Mesendoderm (in vitro differentiated cells): ENCODE results near the gene TBC1D8.

Experiments
- DNase-seq: peaks from one replicate; pipeline ENCODE4 v3.0.0; 2013
- H2AK5ac ChIP-seq: 2 replicates; pipeline ENCODE4 v1.6.1; 2013; ENCODE audit warnings: low read length, inconsistent platforms
- H2BK120ac ChIP-seq: 2 replicates; pipeline ENCODE4 v1.6.1; 2013; ENCODE audit warnings: low read depth, mild to moderate bottlenecking, low read length, moderate library complexity, mixed read lengths
- H2BK15ac ChIP-seq: replicated peaks from 2 replicates; pipeline ENCODE4 v1.6.1; 2013; ENCODE audit warnings: low read depth, mild to moderate bottlenecking, moderate library complexity
- H2BK5ac ChIP-seq: 2 replicates; pipeline ENCODE4 v1.6.1; 2013; ENCODE audit warnings: low read length, inconsistent platforms
- H3K18ac ChIP-seq: 2 replicates; pipeline ENCODE4 v1.6.1; 2013; ENCODE audit warnings: mild to moderate bottlenecking, low read length, mixed read lengths
- H3K23ac ChIP-seq: one replicate; pipeline ENCODE4 v1.6.1; 2013; ENCODE audit warnings: low read length
- H3K27ac ChIP-seq: 2 replicates; pipeline ENCODE4 v1.5.1; 2013; ENCODE audit warnings: low read depth, mild to moderate bottlenecking, inconsistent platforms, low read length, moderate library complexity
- H3K27me3 ChIP-seq: 2 replicates; pipeline ENCODE4 v1.6.1; 2013; ENCODE audit warnings: low read length, control low read depth, mild to moderate bottlenecking, inconsistent platforms; ENCODE audit not compliant: insufficient read depth, poor library complexity
- H3K36me3 ChIP-seq: 2 replicates; pipeline ENCODE4 v1.6.1; 2013; ENCODE audit warnings: low read length, inconsistent platforms; ENCODE audit not compliant: control insufficient read depth, insufficient read depth
- H3K4ac ChIP-seq: one replicate; pipeline ENCODE4 v1.6.1; 2013; ENCODE audit warnings: low read depth, mild to moderate bottlenecking, low read length, moderate library complexity
- H3K4me1 ChIP-seq: 2 replicates; pipeline ENCODE4 v1.6.1; 2013; ENCODE audit warnings: low read depth, low read length, inconsistent platforms; ENCODE audit not compliant: control insufficient read depth
- H3K4me2 ChIP-seq: 2 replicates; pipeline ENCODE4 v1.6.1; 2013; ENCODE audit warnings: low read length
- H3K4me3 ChIP-seq: 2 replicates; pipeline ENCODE4 v1.5.1; 2013; ENCODE audit warnings: mild to moderate bottlenecking, low read length
- H3K56ac ChIP-seq: one replicate; pipeline ENCODE4 v1.6.1; 2013; ENCODE audit warnings: low read length
- H3K79me1 ChIP-seq: 2 replicates; pipeline ENCODE4 v1.6.1; 2013; ENCODE audit warnings: low read length, inconsistent platforms
- H3K79me2 ChIP-seq: 2 replicates; pipeline ENCODE4 v1.6.1; 2013; ENCODE audit warnings: mild to moderate bottlenecking, low read length; ENCODE audit not compliant: control insufficient read depth, insufficient read depth
- H3K9ac ChIP-seq: 2 replicates; pipeline ENCODE4 v1.6.1; 2013; ENCODE audit warnings: low read length, inconsistent platforms
- H4K5ac ChIP-seq: one replicate; pipeline ENCODE4 v1.6.1; 2013; ENCODE audit warnings: low read length
- H4K8ac ChIP-seq: one replicate; pipeline ENCODE4 v1.6.1; 2013; ENCODE audit warnings: low read depth, mild to moderate bottlenecking, control low read depth, low read length, moderate library complexity
- WGBS: extraction: QIAGEN DNeasy Blood & Tissue Kit; methylation state at CpG from one replicate; pipeline ENCODE4 v1.1.7; 2013; ENCODE audit warnings: low lambda C conversion rate, missing lambda C conversion rate; ENCODE audit not compliant: insufficient coverage; ENCODE audit errors: extremely low coverage; 5-methylcytosine and 5-hydroxymethylcytosine counted together

TBC1D8 gene

DNA sequence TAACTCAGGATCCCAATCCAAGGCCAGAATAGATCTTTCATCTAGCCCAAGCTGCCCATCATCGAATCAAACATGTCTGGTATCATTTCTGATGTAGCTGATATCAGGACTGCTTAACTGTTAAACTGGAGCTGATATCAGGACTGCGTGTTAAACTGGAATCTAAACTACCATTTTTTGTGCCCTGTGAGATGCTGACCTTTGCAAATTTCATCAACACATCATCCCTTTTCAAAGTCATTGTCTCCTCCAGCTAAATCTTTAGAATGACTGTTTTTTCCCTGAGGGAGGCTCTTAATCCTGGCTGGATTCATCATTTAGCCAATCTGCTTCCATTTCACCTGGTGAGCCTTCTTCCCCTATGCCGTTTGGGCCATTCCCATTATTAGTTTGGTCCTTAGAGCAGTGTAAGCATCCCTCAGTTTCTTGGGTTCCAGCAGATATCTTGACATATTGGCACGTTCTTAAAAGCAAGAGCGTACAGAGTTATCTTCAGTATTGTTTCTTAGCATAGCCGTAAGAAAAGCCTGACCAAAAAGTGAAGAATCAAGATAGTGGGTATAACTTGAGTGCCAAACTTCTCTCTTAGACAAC, 136.8 kb downstream of the TBC1D8 start:
- Histone ChIP-seq H2BK15ac (no peak overlapping the region), H2BK5ac (no peak overlapping the region), H3K36me3 (peaks cover 2% of the 10 kb centered on the region), H3K79me2 (no peaks in the 10 kb centered on the region), H2AK5ac (no peak overlapping the region), H3K4me3 (no peak overlapping the region), H3K56ac (no peak overlapping the region), H3K4ac (no peak overlapping the region), H3K27ac (no peak overlapping the region), H4K8ac (no peak overlapping the region), H4K5ac (no peak overlapping the region), H2BK120ac (no peak overlapping the region), H3K18ac (no peak overlapping the region), H3K27me3 (no peaks in the 10 kb centered on the region), H3K4me2 (no peak overlapping the region), H3K4me1 (no peaks in the 10 kb centered on the region), H3K79me1 (peaks cover 3% of the 10 kb centered on the region), H3K23ac (no peak overlapping the region), H3K9ac (no peak overlapping the region)
- DNase-seq: no peak
- no CpG with 5 or more reads among the region's 6 CpGs for WGBS

- Histone ChIP-seq H2BK120ac (no peak overlapping the region), H3K4me2 (no peak overlapping the region), H3K4me3 (no peak overlapping the region), H3K56ac (no peak overlapping the region), H2BK15ac (no peak overlapping the region), H2AK5ac (no peak overlapping the region), H3K79me1 (peaks cover 3% of the 10 kb centered on the region), H3K27me3 (no peaks in the 10 kb centered on the region), H3K79me2 (no peaks in the 10 kb centered on the region), H4K5ac (no peak overlapping the region), H2BK5ac (no peak overlapping the region), H3K4ac (no peak overlapping the region), H3K18ac (no peak overlapping the region), H4K8ac (no peak overlapping the region), H3K9ac (no peak overlapping the region), H3K36me3 (peaks cover 2% of the 10 kb centered on the region), H3K4me1 (no peaks in the 10 kb centered on the region), H3K23ac (no peak overlapping the region), H3K27ac (no peak overlapping the region)
- DNase-seq: peak; percentile 19
- WGBS: no CpG with 5 or more reads among the region's 5 CpGs
These were observed 138.4 kb downstream of the TBC1D8 start for GRCh38 chr2:101012706-101013181.

GRCh38 chr2:101012054-101012705, 139.0 kb downstream of the TBC1D8 start:
- DNase-seq: no peak
- Histone ChIP-seq H3K79me1 (peaks cover 3% of the 10 kb centered on the region), H3K18ac (no peak overlapping the region), H3K9ac (no peak overlapping the region), H3K4me3 (no peak overlapping the region), H3K36me3 (peaks cover 5% of the 10 kb centered on the region), H2BK5ac (no peak overlapping the region), H3K23ac (no peak overlapping the region), H3K56ac (no peak overlapping the region), H2BK15ac (no peak overlapping the region), H3K27ac (no peak overlapping the region), H3K4ac (no peak overlapping the region), H4K8ac (no peak overlapping the region), H3K4me1 (no peaks in the 10 kb centered on the region), H4K5ac (no peak overlapping the region), H3K4me2 (no peak overlapping the region), H2AK5ac (no peak overlapping the region), H3K27me3 (no peaks in the 10 kb centered on the region), H3K79me2 (no peaks in the 10 kb centered on the region), H2BK120ac (no peak overlapping the region)
- no CpG with 5 or more reads among the region's 8 CpGs for WGBS

DNA sequence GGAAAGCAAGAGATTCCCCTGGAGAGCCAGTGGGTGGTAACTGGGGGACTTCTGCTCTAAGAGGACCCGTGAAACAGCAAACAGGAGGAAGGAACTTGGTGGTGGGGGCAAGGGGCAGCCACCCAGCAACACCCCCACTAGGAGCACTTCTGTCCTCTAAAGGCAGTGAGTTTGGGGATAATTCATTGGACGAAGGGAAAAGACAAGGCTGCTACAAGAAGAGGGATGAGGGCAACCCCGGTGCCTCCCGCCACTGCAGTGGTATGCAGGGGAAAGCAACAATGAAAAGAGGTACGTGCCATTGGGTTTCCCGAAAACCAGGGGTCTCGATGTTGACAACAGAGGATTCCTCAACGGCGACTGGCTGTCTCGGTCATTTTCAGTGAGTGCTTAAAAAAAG, 140.0 kb downstream of the TBC1D8 start:
- no peak overlapping the region for H2AK5ac ChIP-seq
- WGBS: no CpG with 5 or more reads among the region's 10 CpGs
- H2BK120ac ChIP-seq: no peak overlapping the region
- no peak overlapping the region for H2BK15ac ChIP-seq
- no peak overlapping the region for H4K8ac ChIP-seq
- H3K4me3 ChIP-seq: no peak overlapping the region
- H3K27ac ChIP-seq: peak overlapping the region; percentile 51
- H3K18ac ChIP-seq: no peak overlapping the region
- H3K27me3 ChIP-seq: no peaks in the 10 kb centered on the region
- H3K4me1 ChIP-seq: no peaks in the 10 kb centered on the region
- no peak overlapping the region for H3K4ac ChIP-seq
- no peak overlapping the region for H3K23ac ChIP-seq
- H4K5ac ChIP-seq: no peak overlapping the region
- H3K9ac ChIP-seq: no peak overlapping the region
- no peaks in the 10 kb centered on the region for H3K79me2 ChIP-seq
- H3K36me3 ChIP-seq: peaks cover 7% of the 10 kb centered on the region
- H3K56ac ChIP-seq: no peak overlapping the region
- peaks cover 3% of the 10 kb centered on the region for H3K79me1 ChIP-seq
- peak; percentile 54 for DNase-seq
- H2BK5ac ChIP-seq: no peak overlapping the region
- no peak overlapping the region for H3K4me2 ChIP-seq

GRCh38 chr2:101007415-101008345, 143.5 kb downstream of the TBC1D8 start:
- H3K27me3 ChIP-seq: no peaks in the 10 kb centered on the region
- peak; percentile 34 for DNase-seq
- H2AK5ac ChIP-seq: no peak overlapping the region
- no peak overlapping the region for H4K5ac ChIP-seq
- peaks cover 8% of the 10 kb centered on the region for H3K79me1 ChIP-seq
- no peak overlapping the region for H2BK5ac ChIP-seq
- H4K8ac ChIP-seq: no peak overlapping the region
- peaks cover 6% of the 10 kb centered on the region for H3K4me1 ChIP-seq
- WGBS: no CpG with 5 or more reads among the region's 11 CpGs
- H3K4ac ChIP-seq: no peak overlapping the region
- H3K56ac ChIP-seq: no peak overlapping the region
- H3K4me3 ChIP-seq: no peak overlapping the region
- peaks cover 19% of the 10 kb centered on the region for H3K36me3 ChIP-seq
- no peak overlapping the region for H2BK15ac ChIP-seq
- no peak overlapping the region for H3K27ac ChIP-seq
- H3K4me2 ChIP-seq: no peak overlapping the region
- no peak overlapping the region for H3K18ac ChIP-seq
- H2BK120ac ChIP-seq: no peak overlapping the region
- peaks cover 28% of the 10 kb centered on the region for H3K79me2 ChIP-seq
- H3K9ac ChIP-seq: no peak overlapping the region
- H3K23ac ChIP-seq: no peak overlapping the region
